GM19193 (cell line): Measurements from ENCODE around the gene GALNT12.

Experiments
- POLR2A ChIP-seq: IDR thresholded peaks from 4 replicates; pipeline ENCODE4 v1.6.1; 2011; ENCODE audit not compliant: insufficient read depth, insufficient read length; ENCODE audit errors: extremely low read depth

The GALNT12 gene

DNA sequence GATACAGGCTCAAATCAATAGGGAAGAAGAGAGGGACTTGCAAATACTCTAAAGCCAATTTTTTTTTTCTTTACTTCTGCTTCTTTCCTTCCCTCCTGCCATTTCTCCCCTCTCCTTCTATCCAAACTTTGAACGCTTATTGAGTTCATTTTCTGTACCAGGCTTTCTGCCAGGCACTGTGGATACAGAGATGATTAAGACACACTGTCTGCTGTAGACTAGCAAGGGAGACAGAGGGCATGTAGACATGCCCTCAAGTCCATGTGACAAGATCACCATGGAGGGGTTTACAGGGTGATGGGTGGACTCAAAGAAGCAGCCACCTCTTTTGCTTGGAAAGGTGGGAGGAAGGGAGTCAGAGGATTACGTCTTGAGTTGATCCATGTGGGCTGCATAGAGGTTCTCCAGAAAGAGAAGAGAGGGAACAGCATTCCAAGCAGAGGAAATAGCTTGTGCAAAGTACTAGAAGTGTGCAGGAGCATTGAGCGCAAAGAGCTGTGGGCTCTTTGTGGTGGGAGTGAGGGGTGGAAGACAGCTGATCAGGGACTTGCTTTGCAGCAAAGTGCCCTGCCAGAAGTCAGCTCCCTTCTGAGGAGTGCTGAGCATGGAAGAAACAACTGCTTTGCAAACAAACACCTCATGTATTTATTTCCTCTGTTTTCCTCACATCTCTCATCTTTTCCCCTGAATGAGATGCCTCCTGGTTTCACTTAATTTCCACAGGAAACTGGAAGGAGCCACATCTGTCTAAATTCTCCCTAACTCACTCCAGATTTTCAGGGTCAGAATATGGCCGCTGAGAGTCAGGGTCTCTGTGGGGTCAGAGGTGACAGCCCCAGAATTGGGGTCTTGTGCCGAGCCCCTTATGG, 71.9 kb downstream of the GALNT12 start:
- no peak for TF ChIP-seq POLR2A

DNA sequence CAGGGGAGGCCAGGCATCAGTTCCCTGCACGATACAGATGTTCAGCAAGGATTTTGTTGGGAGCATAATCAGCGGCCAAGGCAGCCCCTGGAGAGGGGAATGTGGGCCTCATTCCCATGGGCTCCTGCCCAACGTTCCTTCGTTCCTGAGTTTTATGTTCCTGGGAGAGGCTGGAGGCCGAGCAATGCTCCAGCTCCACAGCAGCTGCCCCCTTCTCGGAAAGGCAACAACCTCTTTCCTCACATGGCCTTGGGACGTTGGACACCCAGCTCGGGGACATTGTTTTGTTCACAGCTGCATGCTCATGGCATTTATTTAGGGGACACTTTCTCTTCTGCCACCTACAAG, 72.5 kb downstream of the GALNT12 start:
- TF ChIP-seq POLR2A: no peak

DNA sequence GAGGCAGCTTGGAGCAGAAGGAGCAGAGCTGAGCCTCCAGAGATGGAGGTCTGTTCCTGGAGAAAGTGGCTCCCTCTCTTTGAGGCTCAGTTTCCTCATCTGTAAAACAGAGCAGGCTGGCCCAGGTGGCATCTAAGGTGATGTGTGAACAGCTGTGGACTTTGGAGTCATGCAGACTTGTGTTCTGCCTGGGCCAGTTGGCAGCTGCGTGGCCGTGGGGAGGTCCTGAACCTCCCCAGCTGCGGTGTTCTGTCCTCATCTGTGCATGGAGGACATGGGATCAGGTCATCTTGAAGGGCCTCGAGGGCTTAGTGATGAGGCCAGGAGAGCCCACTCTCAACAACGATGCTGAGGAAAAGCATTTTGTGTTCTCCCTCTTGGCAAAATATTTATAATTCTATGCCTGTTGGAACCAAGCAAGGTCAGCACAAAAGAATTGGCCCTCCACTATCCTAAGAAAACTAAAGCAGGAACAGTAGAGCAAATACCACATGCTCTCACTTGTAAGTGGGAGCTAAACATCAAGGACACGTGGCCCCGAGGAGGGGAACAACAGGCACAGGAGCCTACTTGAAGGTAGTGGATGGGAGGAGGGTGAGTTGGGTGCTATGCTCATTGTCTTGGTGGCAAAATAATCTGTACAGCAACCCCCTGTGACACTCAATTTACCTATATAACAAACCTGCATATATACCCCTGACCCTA, 73.0 kb downstream of the GALNT12 start:
- no peak for TF ChIP-seq POLR2A

DNA sequence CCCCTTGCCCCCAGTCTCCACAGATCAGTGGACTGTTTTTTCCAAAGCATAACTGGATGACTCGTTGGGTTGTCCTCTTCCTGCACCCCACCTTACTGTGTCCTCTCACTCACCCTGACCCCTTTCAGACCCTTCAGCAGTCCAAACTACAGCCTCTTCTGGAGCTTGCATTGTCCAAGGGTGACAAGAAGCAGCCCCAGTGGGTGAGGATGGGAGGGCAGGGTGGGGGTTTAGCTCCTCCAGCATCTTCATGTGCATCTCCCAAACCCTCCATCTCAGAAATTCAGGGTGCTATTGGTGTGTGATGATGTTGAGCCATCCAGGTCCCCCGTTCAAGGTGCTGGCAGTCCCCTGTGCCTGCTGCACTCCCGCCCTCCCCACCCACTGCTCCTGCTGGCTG, 73.9 kb downstream of the GALNT12 start:
- no peak for TF ChIP-seq POLR2A

DNA sequence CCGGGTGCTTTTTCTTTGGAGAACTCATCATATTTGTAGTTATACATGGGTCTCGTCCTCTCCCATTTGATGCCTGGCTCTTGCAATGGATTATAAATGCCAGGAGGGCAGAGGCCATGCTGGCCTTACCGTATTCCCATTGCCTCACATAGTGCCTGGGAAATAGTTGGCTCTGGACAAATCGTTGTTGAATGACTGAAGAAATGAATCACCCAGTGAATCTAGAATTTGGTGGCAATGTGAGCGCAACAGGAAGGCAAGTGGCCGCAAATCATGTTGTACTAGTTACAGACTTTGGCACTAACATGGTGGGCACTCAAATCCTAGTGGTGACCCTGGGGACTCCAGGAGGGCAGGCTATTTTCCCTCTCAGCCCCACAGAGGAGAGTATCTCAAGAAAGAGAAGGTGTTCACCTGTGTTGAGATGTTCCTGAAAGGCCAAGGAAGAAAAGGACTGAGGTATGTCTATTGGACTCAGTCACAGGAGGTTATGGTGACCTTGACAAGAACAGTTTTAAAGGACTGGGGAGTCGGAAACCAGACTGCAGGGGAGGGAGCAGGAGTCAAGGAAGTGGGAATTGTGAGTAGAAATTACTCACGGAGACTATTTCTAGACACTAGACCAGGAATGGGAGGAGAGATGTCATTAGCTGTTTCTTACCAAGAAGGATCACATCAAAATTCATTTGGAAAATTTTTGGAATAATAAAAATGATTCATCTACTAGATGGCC, 74.5 kb downstream of the GALNT12 start:
- no peak for TF ChIP-seq POLR2A

DNA sequence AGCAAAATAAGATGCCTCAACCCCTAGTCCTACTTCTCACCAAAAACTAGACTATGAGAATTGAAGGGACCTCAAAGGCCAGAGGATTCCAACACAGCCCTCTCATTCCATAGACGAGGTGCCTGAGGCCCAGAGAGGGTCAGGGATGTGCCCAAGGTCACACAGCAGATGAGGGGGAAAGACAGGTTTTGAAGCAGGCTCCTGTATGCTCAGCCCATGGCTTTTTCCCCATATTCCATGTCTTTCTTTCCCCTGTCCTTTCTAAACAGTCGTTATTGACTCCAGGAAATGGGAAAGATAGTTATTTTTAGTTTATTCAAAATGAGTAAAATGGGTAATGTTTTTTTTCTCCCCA, 75.1 kb downstream of the GALNT12 start:
- TF ChIP-seq POLR2A: no peak

DNA sequence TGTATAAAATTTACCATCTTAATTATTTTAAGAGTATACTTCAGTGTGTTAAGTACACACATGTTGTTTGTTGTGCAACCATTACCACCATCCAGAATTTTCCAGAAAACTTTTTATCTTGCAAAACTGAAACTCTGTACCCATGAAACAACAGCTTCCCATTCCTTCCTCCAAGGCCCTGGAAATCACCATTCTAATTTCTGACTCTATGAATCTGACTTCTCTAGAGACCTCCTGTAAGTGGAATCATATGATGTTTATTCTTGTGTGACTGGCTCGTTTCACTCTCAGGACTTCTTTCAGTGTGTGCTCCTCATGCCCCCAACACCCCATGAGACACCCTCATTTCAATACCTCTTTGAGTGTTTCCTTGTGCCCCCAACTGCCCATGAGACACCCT, 75.8 kb downstream of the GALNT12 start:
- TF ChIP-seq POLR2A: no peak

DNA sequence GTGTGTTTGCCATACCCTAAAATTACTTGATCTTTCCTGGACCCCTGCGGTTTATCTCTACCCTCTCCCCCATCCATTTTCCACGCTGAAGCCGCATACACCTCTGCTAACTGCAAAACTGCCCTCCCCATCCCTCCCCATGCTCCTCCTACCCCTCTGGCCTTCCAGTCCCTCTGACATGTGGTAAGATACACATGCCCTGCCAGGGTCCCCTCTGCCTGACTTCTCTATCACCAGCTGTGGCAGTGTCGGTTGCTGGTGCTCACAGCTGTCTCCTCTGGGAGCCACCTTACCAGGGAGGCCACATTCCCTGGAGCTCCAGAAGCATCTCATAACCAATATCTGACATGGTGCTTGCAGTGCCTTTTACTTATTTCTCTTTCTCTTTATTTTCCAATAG, 77.4 kb downstream of the GALNT12 start:
- no peak for TF ChIP-seq POLR2A

DNA sequence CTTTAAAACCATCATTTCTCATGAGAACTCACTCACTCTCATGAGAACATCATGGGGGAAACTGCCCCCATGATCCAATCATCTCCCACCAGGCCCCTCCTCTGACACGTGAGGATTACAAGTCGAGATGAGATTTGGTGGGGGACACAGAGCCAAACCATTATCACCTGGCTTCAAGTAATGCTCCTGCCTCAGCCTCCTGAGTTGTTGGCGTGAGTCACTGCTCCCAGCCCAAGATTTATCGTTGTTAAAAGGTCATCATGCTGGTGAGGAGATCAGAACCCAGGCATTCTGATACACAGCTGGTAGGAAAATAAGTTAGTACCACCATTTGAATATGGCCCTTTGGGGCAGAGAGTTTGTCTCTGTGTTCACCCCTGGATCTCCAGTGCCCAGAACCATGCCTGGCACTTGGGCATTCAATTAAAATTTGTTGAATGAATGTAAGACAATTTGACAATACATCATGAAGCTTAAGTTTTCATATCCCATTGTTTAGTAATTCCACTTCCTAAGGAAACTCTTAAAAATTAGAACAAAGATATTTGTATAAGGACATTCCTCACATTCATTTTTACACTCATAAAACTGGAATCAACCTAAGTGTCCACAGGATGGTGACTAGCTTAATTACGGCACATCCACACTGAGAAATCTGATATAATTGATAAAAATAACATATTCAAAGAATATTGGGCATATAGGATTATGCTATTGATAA, 78.3 kb downstream of the GALNT12 start:
- no peak for TF ChIP-seq POLR2A

DNA sequence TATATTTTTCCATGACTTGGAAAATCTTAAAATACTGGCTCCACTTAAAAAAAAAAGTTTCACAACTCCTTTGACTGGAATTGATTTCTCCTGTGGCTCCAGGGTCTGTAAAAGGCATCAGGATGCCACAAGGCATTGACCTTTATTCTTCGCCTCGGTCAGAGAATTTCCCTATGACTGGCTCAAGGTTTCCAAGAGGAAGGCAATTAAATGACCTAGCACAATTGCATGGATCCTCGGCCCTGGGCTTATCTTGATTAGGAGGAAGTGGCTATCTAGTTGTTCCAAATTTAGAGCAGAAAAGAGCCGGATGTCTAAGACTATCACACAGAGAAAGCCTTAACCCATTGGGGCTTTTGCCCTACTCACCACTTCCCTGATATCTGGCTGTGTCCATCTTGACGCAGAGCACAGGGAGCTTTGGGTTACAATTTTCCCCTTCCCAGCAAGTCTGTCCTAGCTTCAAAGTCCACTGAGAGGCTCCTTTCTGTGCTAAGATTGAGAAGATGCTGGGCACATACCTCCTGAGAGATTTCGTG, 79.3 kb downstream of the GALNT12 start:
- no peak for TF ChIP-seq POLR2A

DNA sequence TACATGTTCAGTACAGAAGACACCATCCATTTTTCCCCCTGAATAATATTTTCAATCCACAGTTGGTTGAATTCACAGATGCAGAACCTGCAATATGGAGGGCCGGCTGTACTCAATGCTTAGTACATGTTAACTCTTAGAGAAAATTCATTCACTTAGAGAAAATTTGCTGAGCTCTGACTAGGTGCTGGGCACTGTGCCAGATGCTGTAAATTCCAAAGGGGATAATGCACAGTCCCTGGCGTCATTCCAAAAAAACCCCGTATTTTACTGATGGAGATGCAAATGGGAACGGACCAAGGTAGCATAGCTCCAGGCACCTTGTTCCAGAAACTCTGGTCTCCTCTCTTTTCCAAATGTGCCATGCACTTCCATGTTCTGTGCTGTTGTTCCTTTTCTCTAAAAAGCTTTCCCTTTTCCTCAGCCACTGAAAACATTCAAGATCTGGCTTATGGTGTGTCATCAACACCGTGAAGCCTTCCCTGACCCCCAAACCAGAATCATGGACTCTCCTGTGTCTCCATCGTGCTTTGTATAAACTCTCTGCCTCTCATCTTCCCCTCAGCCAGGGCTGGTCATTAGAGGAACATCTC, 80.5 kb downstream of the GALNT12 start:
- no peak for TF ChIP-seq POLR2A

DNA sequence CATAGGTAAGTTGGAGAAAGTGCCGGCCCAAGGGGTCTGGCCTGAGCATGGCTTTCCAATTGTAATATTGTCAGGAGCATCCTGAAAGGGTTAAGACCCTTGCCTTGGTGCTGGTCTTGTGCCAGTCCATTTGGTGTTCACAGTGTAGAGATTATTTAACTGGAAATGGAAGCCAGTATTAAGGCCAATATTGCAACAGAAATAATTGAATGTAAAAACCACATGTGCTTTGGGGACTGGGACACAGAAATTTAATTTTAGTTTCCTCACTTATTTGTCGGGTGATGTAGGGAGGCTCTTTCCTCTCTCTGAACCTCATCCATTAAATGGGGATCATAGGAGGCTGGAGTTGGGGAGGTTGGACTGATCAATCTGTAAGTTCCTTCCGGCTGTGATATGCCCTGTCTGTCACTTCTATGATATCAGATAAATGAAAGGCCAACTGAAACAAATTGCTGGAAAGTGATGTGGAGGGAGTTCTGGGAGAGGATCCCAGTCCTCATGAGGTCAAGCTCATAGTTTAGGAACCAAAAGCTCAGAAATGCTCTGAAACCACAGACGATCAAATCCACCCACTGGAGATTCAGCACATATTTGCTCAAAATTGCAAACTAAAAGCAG, 81.4 kb downstream of the GALNT12 start:
- TF ChIP-seq POLR2A: no peak

DNA sequence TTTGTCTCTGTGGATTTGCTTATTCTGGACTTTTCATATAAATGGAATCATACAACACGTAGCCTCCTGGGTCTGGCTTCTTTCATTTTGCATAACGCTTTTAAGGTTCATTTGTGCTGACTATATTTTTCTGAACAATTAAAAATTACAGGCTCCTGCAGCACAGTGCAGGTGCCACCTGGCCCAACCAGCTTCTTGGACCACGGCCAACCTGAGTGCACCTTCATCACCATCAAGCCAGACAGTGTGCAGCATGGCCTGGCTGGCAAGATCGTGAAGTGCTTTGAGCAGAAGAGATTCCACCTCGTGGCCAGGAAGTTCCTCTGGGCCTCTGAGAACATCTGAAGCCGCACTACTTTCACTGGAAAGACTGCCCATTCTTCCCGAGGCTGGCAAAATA, 82.8 kb downstream of the GALNT12 start:
- no peak for TF ChIP-seq POLR2A

DNA sequence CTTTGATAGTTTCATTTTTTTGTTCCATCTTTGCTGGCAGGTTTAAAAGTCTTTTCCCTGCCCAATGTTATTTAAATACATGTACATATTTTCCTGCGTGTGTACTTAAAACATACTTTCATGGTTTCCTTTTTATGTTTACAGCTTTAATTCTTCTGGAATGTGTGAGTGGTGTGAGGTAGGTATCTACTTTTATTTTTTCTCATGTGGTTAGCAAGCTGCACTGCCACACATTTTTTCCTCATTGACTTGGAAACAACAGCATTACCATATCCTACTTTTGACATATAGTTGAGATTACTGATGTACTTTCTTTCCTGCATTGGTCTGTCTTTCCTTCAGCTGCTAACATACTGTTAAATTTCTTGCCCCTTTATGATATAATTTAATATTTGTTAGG, 84.8 kb downstream of the GALNT12 start:
- no peak for TF ChIP-seq POLR2A
